GM18526 (cell line): ENCODE data around the gene RLIM.

Experiments used
- POLR2A ChIP-seq: IDR thresholded peaks from 3 replicates; pipeline ENCODE4 v1.6.1; 2011; ENCODE audit not compliant: insufficient read length; ENCODE audit errors: extremely low read depth

Gene RLIM, protein sequence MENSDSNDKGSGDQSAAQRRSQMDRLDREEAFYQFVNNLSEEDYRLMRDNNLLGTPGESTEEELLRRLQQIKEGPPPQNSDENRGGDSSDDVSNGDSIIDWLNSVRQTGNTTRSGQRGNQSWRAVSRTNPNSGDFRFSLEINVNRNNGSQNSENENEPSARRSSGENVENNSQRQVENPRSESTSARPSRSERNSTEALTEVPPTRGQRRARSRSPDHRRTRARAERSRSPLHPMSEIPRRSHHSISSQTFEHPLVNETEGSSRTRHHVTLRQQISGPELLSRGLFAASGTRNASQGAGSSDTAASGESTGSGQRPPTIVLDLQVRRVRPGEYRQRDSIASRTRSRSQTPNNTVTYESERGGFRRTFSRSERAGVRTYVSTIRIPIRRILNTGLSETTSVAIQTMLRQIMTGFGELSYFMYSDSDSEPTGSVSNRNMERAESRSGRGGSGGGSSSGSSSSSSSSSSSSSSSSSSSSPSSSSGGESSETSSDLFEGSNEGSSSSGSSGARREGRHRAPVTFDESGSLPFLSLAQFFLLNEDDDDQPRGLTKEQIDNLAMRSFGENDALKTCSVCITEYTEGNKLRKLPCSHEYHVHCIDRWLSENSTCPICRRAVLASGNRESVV

DNA sequence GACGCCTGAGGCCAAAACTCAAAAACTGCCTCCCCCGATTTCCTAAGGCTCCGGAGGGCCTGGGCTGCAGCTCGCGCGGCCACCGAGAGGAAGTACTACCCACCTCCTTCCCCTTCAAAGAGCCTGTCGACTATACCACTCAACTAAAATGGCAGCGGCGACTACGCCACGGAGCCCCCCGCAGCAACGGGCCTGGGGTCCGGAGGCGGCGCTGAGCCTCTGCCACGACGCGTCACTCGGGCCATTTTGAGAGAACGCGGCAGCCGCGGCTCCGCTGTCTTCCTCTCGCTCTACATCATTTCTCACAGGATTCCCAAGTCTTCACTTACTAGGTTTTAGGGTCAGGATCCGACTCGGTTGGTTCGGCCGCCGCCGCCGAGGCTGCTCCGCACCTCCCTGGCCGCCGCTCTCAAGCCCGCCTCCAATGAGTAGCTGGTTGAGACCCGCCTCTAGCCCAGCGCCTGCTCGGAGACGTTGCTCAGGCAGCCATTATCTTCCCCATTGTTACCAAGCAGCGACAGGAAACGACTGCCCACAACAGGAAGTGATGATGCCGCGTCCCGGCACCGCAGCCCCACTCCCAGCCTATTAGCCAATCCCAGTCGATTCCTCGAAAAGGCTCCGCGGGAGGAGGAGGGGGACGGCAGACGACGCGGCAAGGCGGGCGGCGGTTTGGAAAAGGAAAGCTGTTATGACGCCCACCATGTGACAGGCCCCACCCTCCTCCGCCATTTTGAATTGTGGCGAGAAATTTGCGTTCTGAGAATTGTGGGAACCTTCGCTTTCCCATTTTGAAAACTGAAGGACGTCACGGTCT lies at the start of gene RLIM:
Gene RLIM, minus strand, starts transcription at position 532 of the 817 bp plus-strand sequence. CDS start 18,647 bp downstream, outside the sequence.
- TF ChIP-seq POLR2A: peak; percentile 63

DNA sequence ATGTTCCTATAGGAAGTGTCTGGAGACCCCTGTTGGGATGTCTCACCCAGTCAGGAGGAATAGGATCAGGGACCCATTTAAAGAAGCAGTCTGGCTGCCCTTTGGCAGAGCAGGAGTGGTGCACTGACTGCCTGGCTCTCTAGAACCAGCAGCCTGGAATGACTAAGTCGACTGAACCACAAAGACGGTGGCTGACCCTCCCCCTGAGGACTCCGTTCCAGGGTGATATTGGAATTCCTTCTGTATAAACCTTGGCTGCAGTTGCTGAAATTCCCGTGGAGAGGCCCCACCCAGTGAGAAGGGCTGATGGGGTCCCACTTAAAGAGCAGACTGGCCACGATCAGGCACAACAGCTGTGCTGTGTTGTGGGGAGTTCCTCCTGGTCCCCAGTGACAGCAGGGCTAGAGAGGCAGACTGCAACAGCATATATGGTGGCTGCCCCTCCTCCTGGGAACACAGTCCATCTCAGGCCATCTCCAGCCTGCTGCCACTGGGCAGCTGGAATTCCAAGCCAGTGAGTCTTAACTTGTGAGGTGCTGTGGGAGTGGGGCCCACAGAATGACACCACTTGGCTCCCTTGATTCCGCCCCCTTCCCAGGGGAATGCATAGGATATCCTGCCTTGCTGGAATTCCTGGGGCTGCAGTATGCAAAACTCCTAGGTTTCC lies 41.8 kb upstream of the RLIM start:
- no peak for TF ChIP-seq POLR2A

DNA sequence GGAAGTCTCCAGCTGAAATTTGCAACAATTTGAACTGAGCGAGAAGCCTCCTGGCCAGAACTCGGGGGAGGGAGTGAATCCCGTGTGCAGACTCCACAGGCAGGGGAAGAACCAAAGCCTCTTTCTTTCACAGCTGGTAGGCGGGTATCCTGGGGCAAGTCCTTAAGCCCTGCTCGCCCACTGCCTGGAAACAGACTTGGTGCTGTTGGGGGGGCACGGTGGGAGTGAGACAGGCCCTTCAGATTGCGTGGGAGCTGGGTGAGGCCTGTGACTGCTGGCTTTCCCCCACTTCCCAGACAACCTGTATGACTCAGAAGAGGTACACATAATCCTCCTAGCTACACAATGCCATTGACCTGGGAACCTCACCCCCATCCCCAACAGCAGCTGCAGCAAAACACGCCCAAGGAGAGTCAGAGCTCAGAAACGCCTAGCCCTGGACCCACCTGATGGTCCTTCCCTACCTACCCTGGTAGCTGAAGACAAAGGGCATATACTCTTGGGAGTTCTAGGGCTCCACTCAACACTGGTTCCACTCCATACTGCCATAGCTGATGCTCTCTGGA lies 22.4 kb upstream of the RLIM start:
- no peak for TF ChIP-seq POLR2A

DNA sequence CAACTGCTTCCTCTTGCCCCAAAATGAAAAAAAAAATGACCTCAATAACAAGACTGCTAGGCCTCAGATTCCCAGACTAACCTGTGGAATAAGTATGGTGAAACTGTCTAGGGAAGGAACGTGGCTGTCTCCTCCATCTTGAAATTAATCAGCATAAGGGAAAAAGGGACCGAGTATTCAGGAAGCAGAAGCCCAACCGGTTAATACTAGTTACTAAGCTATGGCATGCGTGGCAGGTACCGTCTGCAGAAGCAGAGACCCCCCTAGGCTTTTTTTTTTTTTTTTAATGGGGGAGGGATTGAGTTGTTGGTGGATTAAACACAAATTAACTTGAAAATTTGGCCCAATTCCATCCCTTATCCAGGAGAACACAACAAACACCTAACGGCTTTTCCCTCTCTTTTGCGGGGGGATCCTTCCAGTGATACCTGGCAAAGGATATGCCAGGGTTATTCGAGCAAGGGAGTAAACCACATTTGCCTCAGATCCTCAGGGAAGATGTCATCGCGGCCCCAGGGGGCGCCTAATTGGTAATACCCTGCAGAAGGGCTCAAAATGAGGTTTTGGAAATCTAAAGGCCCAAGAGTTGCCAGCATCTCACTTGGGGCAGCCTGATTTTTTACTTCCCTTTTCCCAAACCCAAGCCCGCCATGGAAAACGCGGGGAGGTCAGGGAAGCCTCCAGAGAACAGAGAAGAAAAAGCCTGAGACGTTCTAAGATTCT lies 893 bp downstream of the RLIM start:
- TF ChIP-seq POLR2A: no peak

DNA sequence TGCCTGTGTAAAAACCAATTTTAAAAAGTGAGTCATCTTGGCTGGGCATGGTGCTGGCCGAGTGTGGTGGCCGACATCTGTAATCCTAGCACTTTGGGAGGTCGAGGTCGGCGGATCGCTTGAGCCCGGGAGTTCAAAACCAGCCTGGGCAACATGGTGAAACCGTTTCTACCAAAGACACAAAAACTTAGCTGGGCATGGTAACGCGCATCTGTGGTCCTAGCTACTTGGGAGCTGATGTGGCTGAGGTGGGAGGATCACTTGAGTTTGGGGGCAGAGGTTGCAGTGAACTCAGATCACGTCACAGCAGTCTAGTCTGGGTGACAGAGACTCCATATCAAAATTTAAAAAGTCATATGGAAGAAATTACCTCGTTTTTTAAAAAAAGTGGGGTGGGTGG lies 7.6 kb downstream of the RLIM start:
- no peak for TF ChIP-seq POLR2A

DNA sequence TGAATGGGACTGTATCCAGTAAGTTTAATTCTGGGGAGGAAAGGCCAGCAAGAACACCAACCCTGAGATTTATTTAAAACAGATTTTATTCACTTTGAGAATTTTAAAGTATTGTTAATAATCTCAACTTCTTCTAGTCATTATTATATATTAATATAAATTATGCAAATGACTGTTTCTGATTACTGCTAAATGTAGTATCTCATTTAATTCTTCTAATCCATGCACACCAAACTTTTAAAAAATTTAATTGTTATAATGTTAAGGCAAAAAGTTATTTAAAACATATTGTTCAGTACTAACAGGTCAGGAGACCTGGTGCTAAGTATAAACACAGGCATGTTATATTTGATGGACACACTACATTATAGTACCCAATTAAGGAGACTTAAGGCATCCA lies 8.1 kb downstream of the RLIM start:
- no peak for TF ChIP-seq POLR2A

DNA sequence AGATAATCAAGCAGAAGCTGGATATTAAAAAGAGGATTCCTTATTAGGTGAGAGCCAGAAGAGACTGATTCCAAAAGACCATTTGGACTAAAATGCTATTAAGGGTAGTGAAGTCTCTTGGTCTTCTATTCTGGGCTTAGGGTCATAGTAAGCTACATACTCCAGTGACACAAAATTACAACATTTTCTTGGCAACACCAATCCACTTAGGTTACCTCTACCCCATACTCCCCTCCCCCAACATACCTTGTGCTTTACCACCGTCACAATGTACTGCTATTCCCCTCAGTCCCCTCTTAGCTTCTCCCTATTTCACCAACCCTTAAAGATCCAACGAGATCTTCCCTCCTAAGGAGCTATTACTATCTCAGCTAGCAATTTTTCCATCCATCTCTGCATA lies 11.4 kb downstream of the RLIM start:
- no peak for TF ChIP-seq POLR2A

DNA sequence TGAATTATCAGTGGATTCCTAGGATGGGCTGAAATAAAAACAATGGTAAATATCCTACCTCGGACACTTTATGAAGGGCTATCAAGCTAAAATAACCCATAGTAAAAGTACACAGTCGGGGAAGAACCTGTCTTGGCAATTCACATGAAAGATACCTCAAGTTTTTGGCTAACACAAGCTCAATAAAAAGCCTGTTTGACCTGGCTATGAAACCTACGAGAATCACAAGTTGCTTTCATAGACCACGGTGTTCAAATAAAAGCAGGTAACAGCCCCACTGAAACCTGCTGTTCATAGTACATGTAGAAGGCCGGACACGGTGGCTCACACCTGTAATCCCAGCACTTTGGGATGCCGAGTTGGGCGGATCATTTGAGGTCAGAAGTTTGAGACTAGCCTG lies 12.3 kb downstream of the RLIM start:
- no peak for TF ChIP-seq POLR2A

DNA sequence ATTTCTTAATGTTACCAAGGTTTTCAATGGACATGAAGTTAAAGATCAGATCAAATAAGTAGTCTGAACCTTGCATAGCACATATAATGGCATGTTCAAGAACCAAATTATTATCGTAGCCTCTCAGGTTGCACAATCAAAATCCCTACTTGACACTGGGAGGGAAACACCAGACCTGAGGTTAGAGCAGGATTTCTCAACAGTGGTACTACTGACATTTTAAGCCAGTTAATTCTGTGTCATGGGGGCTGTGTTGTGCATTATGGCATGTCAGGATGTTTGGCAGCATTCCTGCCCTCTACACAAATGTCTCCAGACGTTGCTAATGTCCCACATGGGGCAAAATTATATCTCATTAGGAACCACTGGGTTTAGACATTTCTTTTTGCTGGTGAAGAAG lies 20.8 kb downstream of the RLIM start:
- no peak for TF ChIP-seq POLR2A

DNA sequence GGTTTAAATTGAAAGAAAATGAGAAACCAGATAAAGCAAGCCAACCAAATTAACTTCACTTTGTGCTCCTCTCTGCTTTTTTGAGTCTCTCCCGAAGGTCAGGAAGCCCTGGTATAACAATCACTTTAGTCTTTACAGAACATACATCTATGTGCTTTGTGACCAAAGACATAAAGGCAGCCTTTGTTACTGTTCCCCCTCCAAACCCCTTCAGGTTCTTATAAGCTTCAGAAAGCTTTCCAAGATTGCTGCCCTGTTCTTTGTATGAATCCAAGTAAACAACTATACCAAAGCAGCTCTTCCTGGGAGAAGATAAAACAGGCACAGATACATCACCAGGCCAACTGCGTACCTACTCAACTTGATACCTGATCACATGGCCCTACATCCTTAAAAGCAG lies 28.7 kb downstream of the RLIM start:
- no peak for TF ChIP-seq POLR2A

DNA sequence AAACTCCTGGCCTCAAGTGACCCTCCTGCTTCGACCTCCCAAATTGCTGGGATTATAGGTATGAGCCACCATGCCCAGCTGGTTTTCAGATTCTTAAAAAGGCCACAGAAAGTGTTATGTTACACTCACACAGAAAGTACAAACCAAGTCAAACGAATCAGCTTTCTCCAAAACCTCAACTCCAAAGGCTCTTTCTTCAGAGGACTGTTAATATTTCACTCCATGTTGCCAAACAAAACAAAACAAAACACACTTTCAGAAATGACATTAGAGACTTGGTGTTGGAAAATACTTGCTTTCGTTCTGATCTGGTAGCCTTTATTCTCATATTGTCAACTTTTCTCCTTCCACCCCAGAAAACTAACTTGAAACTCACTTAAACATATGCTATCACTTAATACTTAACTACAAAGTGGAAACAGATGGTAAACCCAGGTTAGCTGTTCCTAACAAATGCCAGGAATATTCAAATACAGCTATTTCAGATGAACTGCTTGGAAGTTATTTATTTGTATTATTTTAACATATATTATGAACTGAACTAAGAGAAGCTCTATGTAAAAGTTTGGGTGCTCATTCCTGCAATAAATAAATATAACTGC lies 34.7 kb downstream of the RLIM start:
- no peak for TF ChIP-seq POLR2A

DNA sequence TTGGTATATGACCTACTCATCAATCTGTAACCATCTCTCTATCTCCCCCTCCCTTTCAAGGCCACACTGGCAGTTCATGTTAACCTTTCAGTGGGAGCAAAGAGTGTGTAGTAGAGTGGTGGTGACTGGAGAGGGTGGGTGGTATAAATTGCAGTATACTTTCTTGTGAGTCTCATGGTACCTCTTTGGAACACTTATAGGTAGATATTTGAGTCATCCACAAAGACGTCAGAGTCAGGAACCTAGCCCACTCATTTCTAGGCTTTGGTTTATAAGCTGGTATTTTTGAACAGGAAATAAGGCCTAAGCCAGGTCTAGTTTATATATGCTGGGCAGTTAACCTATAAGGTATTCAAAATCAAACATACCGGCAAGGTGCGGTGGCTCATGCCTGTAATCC lies 36.3 kb downstream of the RLIM start:
- no peak for TF ChIP-seq POLR2A

DNA sequence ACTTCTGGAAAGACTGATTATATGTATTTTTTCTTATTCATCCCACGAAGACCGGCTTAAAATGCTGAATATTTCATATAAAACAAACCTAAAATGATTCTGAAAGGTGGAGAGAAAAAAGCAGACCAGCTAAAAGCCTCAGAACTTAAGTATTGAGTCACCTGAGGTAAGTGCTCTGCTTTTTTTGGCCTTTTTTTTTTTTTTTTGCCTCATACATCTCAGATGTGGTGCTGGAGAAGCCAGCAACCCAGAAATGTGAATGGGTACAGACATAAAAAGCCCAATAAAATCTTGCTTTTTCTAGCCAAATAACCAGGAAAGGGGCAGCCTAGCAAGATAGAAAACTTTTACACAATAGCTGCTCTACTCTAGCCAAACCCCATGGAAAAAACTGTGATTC lies 57.0 kb downstream of the RLIM start:
- no peak for TF ChIP-seq POLR2A

DNA sequence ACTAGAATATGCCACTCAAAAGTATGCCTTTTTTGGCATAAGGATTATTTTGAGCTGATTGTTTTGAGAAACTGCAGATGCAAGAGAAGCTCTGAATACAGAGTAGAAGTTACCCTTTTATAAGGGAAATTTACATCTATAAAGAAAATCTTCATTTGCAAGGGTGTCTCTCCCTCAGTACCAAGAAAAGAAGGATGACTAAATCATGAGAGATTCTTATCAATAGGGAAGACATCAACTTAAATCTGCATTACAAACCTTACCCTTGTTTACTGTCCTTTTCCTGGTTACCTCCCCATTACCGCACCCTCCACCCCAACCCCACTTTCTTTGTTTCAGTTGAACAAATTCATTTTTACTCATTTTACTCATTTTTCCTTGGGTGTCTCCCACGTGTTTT lies 62.5 kb downstream of the RLIM start:
- TF ChIP-seq POLR2A: no peak
